Esophagus squamous epithelium (tissue), 5 donors: Measurements from ENCODE around the gene CNNM4. TPM values are rescaled to one million over a fixed set of nuclear protein-coding genes. Genes with fewer than 3 reads are reported as not detected.

ENCODE experiments used
- DNase-seq: peaks from one replicate; lab custom pipeline; 2025; lab: John Stamatoyannopoulos, UW
- H3K27ac ChIP-seq, 4 donors: fragments of 200-600 bp; sonication (generic); one replicate each; pipeline ENCODE4 v1.5.1; 2016 to 2019; ENCODE audit warnings: mild to moderate bottlenecking in 1 of 4
- H3K27me3 ChIP-seq, 4 donors: fragments of 200-600 bp; sonication (generic); 1 replicate in 3 of 4; 2 replicates in 1 of 4; pipeline versions ENCODE4 v1.5.1 to v1.6.0; 2017 to 2021; ENCODE audit warnings: antibody characterized with exemption in 1 of 4
- H3K36me3 ChIP-seq, 3 donors: fragments of 200-600 bp; sonication (generic); one replicate each; pipeline ENCODE4 v1.5.1; 2016 to 2019
- H3K4me1 ChIP-seq, 3 donors: fragments of 200-600 bp; sonication (generic); one replicate each; pipeline ENCODE4 v1.5.1; 2017 to 2019
- H3K4me3 ChIP-seq, 4 donors: fragments of 200-600 bp; sonication (generic); 1 replicate in 3 of 4; 2 replicates in 1 of 4; pipeline ENCODE4 v1.5.1; 2016 to 2019; ENCODE audit warnings: mild to moderate bottlenecking in 2 of 4, moderate library complexity in 1 of 4
- H3K9me3 ChIP-seq, 3 donors: fragments of 200-600 bp; sonication (generic); one replicate each; pipeline ENCODE4 v1.5.1; 2016 to 2019
- CTCF ChIP-seq, 6 experiments: fragments of 450-650 bp in 4 of 6; fragments of 200-600 bp in 2 of 6; sonication (generic) in 2 of 6; IDR thresholded peaks; one replicate each; pipeline ENCODE4 v1.5.1; 2016 to 2019; ENCODE audit warnings: antibody characterized with exemption in 6 of 6, mild to moderate bottlenecking in 4 of 6, moderate library complexity in 4 of 6
- POLR2A ChIP-seq, 4 donors: fragments of 450-650 bp; IDR thresholded peaks; one replicate each; pipeline ENCODE4 v1.6.1; 2017; ENCODE audit warnings: antibody characterized with exemption in 4 of 4, mild to moderate bottlenecking in 4 of 4, moderate library complexity in 3 of 4
- WGBS, 2 donors: methylation state at CpG; one replicate each; pipeline ENCODE4 v1.1.5; 2018; 5-methylcytosine and 5-hydroxymethylcytosine counted together
- intact Hi-C: fragments of 100-400 bp; cut with DNase I; formaldehyde crosslinking; loops from one replicate; pipeline ENCODE4 v1.15.0; 2022
- total RNA-seq, 4 donors: library from RNA; depleted of rRNA; stranded (reverse); fragments of >200 nt; gene quantifications; one replicate each; pipeline ENCODE4 v1.1.0, GENCODE V29; 2016
- donor health status: DM: yes; HTN: yes; CAD: no.

Gene CNNM4
- total RNA-seq, 4 donors from 2014 or later = 3.4 to 8.5 (median 6.7) TPM

DNA sequence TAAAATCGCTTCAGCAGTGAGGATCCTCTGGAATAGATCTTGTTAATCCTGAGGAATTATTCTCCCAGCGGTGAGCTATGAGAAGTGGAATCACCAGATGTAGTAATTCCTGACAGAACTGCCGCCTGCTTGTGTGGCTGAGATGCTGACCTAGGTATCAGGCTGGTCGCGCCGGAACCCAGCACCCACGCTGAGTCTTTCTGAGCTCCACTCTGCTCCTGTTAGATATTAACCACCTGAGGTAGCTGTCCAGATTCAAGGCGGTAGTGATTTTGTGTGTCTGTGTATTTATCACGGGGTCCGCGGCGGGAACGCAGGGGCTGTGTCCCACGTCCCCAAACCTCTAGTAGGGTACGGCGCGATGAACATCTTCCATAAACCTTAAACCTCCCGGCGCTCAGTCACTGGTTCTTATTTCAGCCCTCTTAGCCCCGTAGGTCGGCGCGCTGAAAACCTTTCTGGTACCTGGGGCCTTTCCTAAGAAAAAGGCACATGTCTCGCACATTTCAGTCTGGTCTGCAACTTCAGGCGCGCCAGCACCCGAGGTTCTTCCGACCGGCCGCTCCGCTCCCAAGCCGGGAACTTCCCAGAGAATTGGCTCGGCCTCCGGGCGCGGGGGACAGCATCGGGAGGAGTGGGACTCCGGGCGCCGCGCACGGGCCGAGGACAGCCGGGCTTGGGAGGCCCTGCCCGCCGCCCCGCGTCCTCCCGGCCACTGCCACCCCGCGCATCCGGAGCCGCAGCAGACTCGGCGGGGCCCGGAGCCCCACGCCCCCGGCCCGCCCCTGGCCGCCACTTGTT, 54.8 kb downstream of the CNNM4 start:
- WGBS, 2 donors = 2% methylated on average over 18 to 24 of the region's 60 CpGs
- Histone ChIP-seq H3K9me3 (no peaks in the 10 kb centered on the region), H3K4me3 (peak overlapping the region; percentile 63 to 91 (median 75)), H3K27ac (peak overlapping the region; percentile 87 to 99 (median 94)), H3K4me1 (peaks cover 20 to 44% (median 32%) of the 10 kb centered on the region in 3 donors), H3K36me3 (peaks cover 0 to 32% (median 0%) of the 10 kb centered on the region in 3 donors), H3K27me3 (no peaks in the 10 kb centered on the region)
- TF ChIP-seq POLR2A (IDR thresholded peaks at IDR 0.05) = no peak
- TF ChIP-seq CTCF (IDR thresholded peaks at IDR 0.05) = peak in 1 of 6 experiments; percentile 9
- intact Hi-C loops = loop anchor here (5.0 kb wide), 1 partner anchor 37 kb away; no protein-coding TSS in a partner anchor
- no peak for DNase-seq

DNA sequence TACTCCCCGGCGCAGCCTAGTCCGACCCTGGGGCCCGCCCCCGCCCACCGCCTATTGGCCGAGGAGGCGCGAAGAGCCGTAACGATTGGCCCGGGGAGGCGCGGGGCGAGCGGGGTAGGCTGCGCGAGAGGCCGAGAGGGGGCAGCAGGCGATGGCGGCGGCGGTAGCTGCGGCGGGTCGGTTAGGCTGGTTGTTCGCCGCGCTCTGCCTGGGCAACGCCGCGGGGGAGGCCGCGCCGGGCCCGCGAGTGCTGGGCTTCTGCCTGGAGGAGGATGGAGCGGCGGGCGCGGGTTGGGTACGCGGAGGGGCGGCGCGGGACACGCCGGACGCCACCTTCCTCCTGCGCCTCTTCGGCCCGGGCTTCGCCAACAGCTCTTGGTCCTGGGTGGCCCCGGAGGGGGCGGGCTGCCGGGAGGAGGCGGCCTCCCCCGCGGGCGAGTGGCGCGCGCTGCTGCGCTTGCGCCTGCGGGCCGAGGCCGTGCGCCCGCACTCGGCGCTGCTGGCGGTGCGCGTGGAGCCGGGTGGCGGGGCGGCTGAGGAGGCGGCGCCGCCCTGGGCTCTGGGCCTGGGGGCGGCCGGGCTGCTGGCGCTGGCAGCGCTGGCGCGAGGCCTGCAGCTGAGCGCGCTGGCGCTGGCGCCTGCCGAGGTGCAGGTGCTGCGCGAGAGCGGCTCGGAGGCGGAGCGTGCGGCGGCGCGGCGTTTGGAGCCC, 55.6 kb downstream of the CNNM4 start, which contains the start of gene CNNM3:
Gene CNNM3, plus strand, starts transcription at position 142 of the 709 bp plus-strand sequence. Its CDS starts 10 bp downstream, at position 152.
- Histone ChIP-seq H3K4me3 (peak within 1 kb of the TSS; percentile 63 to 91 (median 75)), H3K27me3 (no peaks in the 10 kb centered on the region), H3K36me3 (peaks cover 0 to 25% (median 3%) of the 10 kb centered on the region in 3 donors), H3K9me3 (no peaks in the 10 kb centered on the region), H3K4me1 (peaks cover 23 to 51% (median 32%) of the 10 kb centered on the region in 3 donors), H3K27ac (peak within 1 kb of the TSS; percentile 87 to 99 (median 94))
- peak; percentile 60 for DNase-seq
- intact Hi-C loops = loop anchor here (5.0 kb wide), 1 partner anchor 36 kb away; no protein-coding TSS in a partner anchor
- TF ChIP-seq CTCF (IDR thresholded peaks at IDR 0.05) (peak; percentile 48 to 77 (median 66)), POLR2A (IDR thresholded peaks at IDR 0.05) (peak in 3 of 4 donors; percentile 26 to 88 (median 70))
- WGBS, 2 donors = no CpG with 5 or more reads among the region's 103 CpGs

GRCh38 chr2:96816836-96817702, 56.4 kb downstream of the CNNM4 start:
- peak overlapping the region; percentile 63 to 91 (median 75) for H3K4me3 ChIP-seq
- intact Hi-C loops = loop anchor here (5.0 kb wide), 1 partner anchor 35 kb away; no protein-coding TSS in a partner anchor
- 11 to 17% methylated on average over 2 to 13 of the region's 89 CpGs for WGBS, 2 donors
- peaks cover 0 to 21% (median 3%) of the 10 kb centered on the region in 3 donors for H3K36me3 ChIP-seq
- DNase-seq = no peak
- no peaks in the 10 kb centered on the region for H3K27me3 ChIP-seq
- H3K27ac ChIP-seq = peak overlapping the region in 3 of 4 donors; percentile 91 to 99 (median 98)
- TF ChIP-seq POLR2A (IDR thresholded peaks at IDR 0.05) (no peak), CTCF (IDR thresholded peaks at IDR 0.05) (no peak)
- peaks cover 23 to 54% (median 32%) of the 10 kb centered on the region in 3 donors for H3K4me1 ChIP-seq
- H3K9me3 ChIP-seq = no peaks in the 10 kb centered on the region

- Histone ChIP-seq H3K36me3 (peaks cover 0 to 26% (median 3%) of the 10 kb centered on the region in 3 donors), H3K4me1 (peaks cover 23 to 57% (median 32%) of the 10 kb centered on the region in 3 donors)
Measured at GRCh38 chr2:96817882-96818281, 57.2 kb downstream of the CNNM4 start.

More at GRCh38 chr2:96817882-96818281, 57.2 kb downstream of the CNNM4 start:
- intact Hi-C loops = loop anchor here (5.0 kb wide), 1 partner anchor 34 kb away; no protein-coding TSS in a partner anchor
- no peak for TF ChIP-seq POLR2A (IDR thresholded peaks at IDR 0.05)
- 85 to 89% methylated on average over 8 of the region's 8 CpGs for WGBS, 2 donors
- DNase-seq = no peak
- no peak overlapping the region for H3K27ac ChIP-seq
- H3K9me3 ChIP-seq = no peaks in the 10 kb centered on the region
- H3K27me3 ChIP-seq = no peaks in the 10 kb centered on the region
- H3K4me3 ChIP-seq = peak overlapping the region in 3 of 4 donors; percentile 63 to 91 (median 80)
